HG03097 (cell line): ENCODE measurements around the gene C22orf23.

Source experiments
- ATAC-seq: cut with Tn5 transposase; IDR thresholded peaks from one replicate; pipeline ENCODE4 v1.9.1; 2021; ENCODE audit not compliant: unreplicated experiment, low FRiP score

C22orf23 gene

DNA sequence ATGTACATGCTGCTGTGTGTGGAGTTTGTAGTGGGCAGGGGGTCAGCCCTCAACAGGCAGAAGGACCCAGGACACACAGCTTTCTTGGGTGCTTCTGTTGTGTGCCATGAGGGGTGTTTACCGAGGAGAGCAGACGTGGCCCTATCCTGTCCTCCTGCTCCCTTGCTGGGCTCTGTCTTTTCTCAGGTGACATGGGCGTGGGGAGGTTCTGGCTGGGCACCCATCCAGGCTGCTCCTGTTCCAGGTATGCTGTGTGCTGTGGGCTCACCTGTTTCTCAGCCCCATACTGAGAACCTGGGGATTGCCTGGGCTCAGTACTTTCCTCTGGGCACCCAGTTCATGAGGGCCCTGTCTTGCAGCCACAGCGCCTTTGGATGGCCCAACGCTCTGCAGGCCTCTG, 24.0 kb downstream of the C22orf23 start:
- no peak for ATAC-seq

- ATAC-seq: no peak
These were observed 25.8 kb downstream of the C22orf23 start for GRCh38 chr22:37927637-37927936.

GRCh38 chr22:37926771-37927636, 26.4 kb downstream of the C22orf23 start:
- no peak for ATAC-seq

DNA sequence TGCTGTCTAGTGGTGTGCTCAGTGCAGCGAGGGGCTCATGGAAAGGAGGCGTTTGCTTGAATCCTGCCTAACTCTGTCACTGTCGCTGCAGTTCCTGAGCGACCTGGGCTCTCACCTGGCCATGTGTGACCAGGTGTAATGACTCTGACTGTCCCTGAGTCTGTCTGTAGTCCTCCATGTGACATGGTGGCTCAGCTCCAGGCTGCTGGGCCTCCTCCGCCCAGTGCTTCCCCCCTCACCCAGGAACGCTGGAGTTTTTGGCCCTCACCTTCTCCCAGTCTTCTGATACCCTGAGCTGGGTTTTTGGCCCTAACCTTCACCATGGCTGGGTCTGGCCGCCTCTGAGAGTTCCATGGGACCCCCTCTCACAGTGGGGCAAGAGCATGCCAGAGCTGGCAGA, 27.0 kb downstream of the C22orf23 start:
- no peak for ATAC-seq

DNA sequence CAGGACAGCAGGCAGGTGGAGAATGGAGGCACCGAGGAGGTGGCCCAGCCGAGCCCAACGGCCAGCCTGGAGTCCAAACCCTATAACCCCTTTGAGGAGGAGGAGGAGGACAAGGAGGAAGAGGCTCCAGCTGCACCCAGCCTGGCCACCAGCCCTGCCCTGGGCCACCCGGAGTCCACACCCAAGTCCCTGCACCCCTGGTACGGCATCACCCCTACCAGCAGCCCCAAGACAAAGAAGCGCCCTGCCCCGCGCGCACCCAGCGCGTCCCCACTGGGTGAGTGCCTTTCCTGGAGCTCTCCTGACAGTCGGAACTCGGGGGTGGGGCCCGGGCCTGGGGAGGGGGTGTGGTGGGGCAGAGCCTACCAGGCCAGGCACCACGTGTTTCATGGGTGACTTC, 27.6 kb downstream of the C22orf23 start:
- no peak for ATAC-seq

- no peak for ATAC-seq
These were observed 28.1 kb downstream of the C22orf23 start for GRCh38 chr22:37925330-37925729.

DNA sequence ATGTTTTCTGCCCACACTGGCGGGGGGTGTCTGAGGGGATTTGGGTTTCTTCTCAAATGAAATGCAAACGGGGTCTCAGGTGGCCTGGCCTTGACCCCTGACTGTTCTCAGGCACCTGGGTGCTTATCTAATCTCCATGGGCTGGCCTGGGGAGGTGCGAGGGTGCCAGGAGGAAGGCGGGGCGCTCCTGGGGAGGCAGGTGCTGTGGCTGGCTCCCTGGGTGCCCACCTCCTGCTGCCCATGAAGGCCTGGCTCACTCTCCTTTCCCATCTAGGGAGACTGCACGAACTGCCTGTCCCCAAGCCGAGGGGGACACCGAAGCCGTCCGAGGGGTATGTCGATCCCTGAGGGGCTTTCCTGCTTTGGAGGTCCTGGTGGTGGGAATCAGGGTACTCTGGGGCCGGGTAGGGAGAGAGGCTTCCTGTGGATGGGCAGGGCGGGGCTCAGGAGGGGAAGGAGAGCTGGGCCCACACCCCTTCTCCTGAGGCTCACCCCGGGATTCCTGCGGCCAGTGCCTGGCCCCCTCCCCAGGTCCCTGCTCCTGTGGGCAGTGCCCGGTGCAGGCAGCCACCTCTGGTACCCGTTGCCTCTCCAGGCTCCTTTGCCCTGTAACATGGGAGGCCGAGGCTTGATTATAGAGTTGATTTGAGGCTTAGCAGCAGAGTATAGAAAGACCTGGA, 28.9 kb downstream of the C22orf23 start:
- no peak for ATAC-seq

DNA sequence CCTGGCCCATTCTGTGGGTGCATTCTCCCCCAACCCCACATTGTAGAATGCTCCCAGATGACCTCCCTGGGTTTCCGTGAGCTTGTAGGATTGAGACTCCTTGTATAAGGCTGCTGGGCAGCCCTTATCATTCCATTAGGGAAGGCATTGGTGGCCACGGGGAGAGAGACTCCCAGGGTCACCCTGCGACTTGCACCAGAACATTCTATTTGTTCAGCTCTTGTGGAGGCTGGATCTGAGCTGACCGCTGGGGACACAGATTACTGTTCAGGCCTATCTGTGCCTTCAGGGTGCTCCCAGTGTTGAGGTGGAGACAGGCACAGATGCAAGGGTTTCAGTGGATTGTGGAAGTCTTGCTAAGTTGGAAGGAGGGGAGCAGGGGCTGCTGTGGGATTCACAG, 29.5 kb downstream of the C22orf23 start:
- no peak for ATAC-seq

- no peak for ATAC-seq
These were observed 31.2 kb downstream of the C22orf23 start for GRCh38 chr22:37922191-37922590.

DNA sequence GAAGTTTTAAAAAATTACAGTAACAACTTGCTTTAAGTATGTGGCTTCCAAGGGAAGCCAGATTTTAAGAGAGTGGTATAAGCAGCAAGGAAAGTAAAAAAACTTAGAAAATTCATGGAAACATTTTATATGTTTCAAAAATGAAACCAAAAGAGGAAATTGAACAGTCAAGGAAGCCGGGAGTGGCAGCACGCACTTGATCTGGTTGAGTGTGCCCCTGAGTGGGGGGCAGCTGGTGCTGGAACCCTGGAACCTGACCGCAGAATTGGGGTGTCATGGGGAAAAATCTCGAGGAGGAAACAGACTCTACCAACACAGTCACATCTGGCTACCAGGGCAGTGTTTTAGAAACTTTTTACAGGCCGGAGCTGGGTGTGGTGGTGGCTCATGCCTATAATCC, 33.3 kb downstream of the C22orf23 start:
- ATAC-seq: no peak

- ATAC-seq: no peak
These were observed 34.7 kb downstream of the C22orf23 start for GRCh38 chr22:37918580-37919270.

GRCh38 chr22:37917874-37918548, 35.4 kb downstream of the C22orf23 start:
- ATAC-seq: no peak

GRCh38 chr22:37916311-37916710, 37.1 kb downstream of the C22orf23 start:
- ATAC-seq: no peak

- ATAC-seq: no peak
These were observed 40.1 kb downstream of the C22orf23 start for GRCh38 chr22:37913233-37913721.

DNA sequence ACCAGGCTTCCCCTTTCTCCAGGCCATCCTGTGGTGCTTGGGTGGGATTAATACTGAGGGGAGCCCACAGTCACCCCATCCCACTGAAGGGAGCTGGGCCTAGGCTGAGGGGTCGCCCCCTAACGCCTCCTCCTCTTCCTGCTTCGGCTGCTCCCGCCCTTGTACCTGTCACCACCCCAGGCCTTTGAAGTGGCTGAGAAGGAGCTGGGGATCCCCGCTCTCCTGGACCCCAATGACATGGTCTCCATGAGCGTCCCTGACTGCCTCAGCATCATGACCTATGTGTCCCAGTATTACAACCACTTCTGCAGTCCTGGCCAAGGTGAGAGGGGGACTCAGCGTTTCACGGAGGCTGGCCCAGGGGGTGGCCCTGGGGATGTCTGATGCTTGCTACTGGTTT, 41.2 kb downstream of the C22orf23 start:
- no peak for ATAC-seq

DNA sequence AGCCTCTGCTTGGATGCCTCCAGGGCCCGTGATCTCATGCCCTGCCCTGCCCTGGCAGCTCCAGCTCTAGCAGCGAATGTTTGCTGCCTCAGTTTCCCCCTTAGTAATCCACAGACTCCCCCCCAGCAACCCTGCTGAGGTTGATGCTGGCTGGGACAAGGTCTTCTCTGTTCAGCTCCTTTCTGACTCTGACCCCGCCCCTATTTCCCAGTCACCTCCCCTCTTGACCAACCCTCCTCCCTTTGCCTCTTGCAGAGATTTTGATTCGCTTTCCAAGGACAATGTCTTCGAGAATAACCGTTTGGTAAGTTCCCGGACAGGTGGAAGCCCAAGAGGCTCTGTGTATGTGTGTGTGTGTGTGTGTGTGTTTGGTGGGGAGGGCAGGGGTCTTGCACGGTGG, 41.7 kb downstream of the C22orf23 start:
- no peak for ATAC-seq

DNA sequence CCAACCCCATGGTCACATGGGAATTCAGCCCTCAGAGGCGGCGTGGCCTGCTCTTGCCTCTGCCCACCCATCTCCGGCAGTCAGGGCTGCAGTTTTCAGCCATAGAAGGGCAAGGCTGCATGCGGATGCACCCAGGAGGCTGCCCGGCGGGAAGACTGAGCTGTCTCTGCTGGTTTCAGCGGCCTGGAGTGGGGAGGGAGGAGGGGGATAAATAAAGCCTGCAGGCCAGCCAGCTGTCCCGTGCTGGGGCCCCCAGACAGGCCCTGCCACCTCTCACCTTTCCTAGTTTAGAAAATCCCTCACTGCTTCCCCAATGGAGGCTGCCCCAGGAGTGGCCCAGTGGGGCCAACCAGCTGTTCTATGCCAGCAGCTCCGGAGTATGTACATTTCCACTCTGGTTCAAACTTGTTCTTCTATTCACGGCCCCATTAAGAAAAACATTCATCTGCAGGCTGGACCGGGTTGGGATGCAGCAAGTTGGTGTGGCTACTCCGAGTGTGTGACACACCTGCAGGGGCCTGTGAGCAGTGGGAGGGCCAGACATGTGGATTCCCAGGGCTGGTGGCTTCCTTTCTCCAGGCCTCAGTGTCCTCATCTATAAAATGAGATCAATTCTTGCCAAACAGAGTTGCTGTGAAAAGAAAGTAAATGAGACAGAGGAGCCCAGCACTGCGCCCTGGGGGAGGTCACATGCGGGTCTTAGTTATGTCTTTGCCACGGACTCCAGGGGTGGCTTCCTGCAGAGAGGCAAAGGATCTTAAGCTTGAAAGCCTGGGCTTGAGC, 42.3 kb downstream of the C22orf23 start:
- ATAC-seq: no peak

GRCh38 chr22:37909766-37910165, 43.6 kb downstream of the C22orf23 start:
- no peak for ATAC-seq

- ATAC-seq: no peak
These were observed 46.1 kb downstream of the C22orf23 start for GRCh38 chr22:37907036-37907954.
